H9 (cell line): ENCODE results near the gene IL1B. TPM values are rescaled to one million over a fixed set of nuclear protein-coding genes. Genes with fewer than 3 reads are reported as not detected.

Experiments
- DNase-seq: peaks from one replicate; pipeline ENCODE4 v3.0.0-alpha.2; 2017
- H2AFZ ChIP-seq: one replicate; pipeline ENCODE4 v1.6.1; 2013; ENCODE audit warnings: mild to moderate bottlenecking, low read length, control low read depth, moderate library complexity
- H2AK5ac ChIP-seq: 2 replicates; pipeline ENCODE4 v1.6.1; 2013; ENCODE audit warnings: low read length, control low read depth, mixed read lengths; ENCODE audit not compliant: insufficient read length
- H2BK120ac ChIP-seq: one replicate; pipeline ENCODE4 v1.6.1; 2013; ENCODE audit warnings: low read depth, mild to moderate bottlenecking, low read length, control low read depth, inconsistent platforms; ENCODE audit not compliant: poor library complexity, severe bottlenecking
- H2BK12ac ChIP-seq: 2 replicates; pipeline ENCODE4 v1.6.1; 2013; ENCODE audit warnings: low read length, control low read depth, mixed read lengths, low read depth; ENCODE audit not compliant: insufficient read length
- H2BK15ac ChIP-seq: 2 replicates; pipeline ENCODE4 v1.6.1; 2013; ENCODE audit warnings: low read depth, low read length, control low read depth
- H2BK20ac ChIP-seq: one replicate; pipeline ENCODE4 v1.6.1; 2013; ENCODE audit warnings: low read depth, mild to moderate bottlenecking, low read length, control low read depth, inconsistent platforms; ENCODE audit not compliant: poor library complexity, severe bottlenecking
- H2BK5ac ChIP-seq: 2 replicates; pipeline ENCODE4 v1.6.1; 2013; ENCODE audit warnings: low read length, control low read depth, mixed read lengths; ENCODE audit not compliant: insufficient read length
- H3K14ac ChIP-seq: 2 replicates; pipeline ENCODE4 v1.6.1; 2013; ENCODE audit warnings: low read length, control low read depth; ENCODE audit not compliant: insufficient read depth
- H3K18ac ChIP-seq: 2 replicates; pipeline ENCODE4 v1.6.1; 2013; ENCODE audit warnings: low read depth, mild to moderate bottlenecking, mixed read lengths, low read length, control low read depth; ENCODE audit not compliant: insufficient read length
- H3K23ac ChIP-seq: 2 replicates; pipeline ENCODE4 v1.6.1; 2013; ENCODE audit warnings: low read length, control low read depth, mixed read lengths, low read depth; ENCODE audit not compliant: insufficient read length
- H3K23me2 ChIP-seq: 2 replicates; pipeline ENCODE4 v1.6.1; 2013; ENCODE audit warnings: low read depth, mild to moderate bottlenecking, mixed read lengths, low read length, control low read depth; ENCODE audit not compliant: insufficient read length, poor library complexity, severe bottlenecking
- H3K27ac ChIP-seq: 2 replicates; pipeline ENCODE4 v1.5.1; 2013; ENCODE audit warnings: low read length, control low read depth, mixed read lengths, low read depth; ENCODE audit not compliant: insufficient read length
- H3K27me3 ChIP-seq: 2 replicates; pipeline ENCODE4 v1.6.1; 2013; ENCODE audit warnings: low read length, control low read depth, inconsistent platforms; ENCODE audit not compliant: insufficient read depth
- H3K4ac ChIP-seq: 2 replicates; pipeline ENCODE4 v1.6.1; 2013; ENCODE audit warnings: low read depth, mild to moderate bottlenecking, control low read depth, inconsistent platforms, low read length, moderate library complexity
- H3K4me1 ChIP-seq: 2 replicates; pipeline ENCODE4 v1.6.1; 2013; ENCODE audit warnings: low read length, control low read depth, inconsistent platforms; ENCODE audit not compliant: insufficient read depth
- H3K4me2 ChIP-seq: 2 replicates; pipeline ENCODE4 v1.6.1; 2013; ENCODE audit warnings: low read length, control low read depth, mixed read lengths; ENCODE audit not compliant: insufficient read length, insufficient read depth
- H3K56ac ChIP-seq: 2 replicates; pipeline ENCODE4 v1.6.1; 2013; ENCODE audit warnings: low read depth, mild to moderate bottlenecking, mixed read lengths, low read length, control low read depth; ENCODE audit not compliant: insufficient read length
- H3K79me1 ChIP-seq: 2 replicates; pipeline ENCODE4 v1.6.1; 2013; ENCODE audit warnings: low read depth, mild to moderate bottlenecking, moderate library complexity, low read length, control low read depth, inconsistent platforms; ENCODE audit not compliant: insufficient read depth, poor library complexity, severe bottlenecking
- H3K79me2 ChIP-seq: 2 replicates; pipeline ENCODE4 v1.6.1; 2013; ENCODE audit warnings: low read length, control low read depth, inconsistent platforms; ENCODE audit not compliant: insufficient read depth
- H3K9ac ChIP-seq: 2 replicates; pipeline ENCODE4 v1.6.1; 2013; ENCODE audit warnings: low read length, control low read depth, mixed read lengths; ENCODE audit not compliant: insufficient read length; ENCODE audit errors: extremely low read depth
- H3K9me3 ChIP-seq: one replicate; pipeline ENCODE4 v1.6.1; 2013; ENCODE audit warnings: low read depth, low read length, inconsistent platforms; ENCODE audit not compliant: control insufficient read depth
- H3T11ph ChIP-seq: one replicate; pipeline ENCODE4 v1.6.1; 2013; ENCODE audit warnings: mild to moderate bottlenecking, low read length, control low read depth, inconsistent platforms
- H4K20me1 ChIP-seq: one replicate; pipeline ENCODE4 v1.6.1; 2013; ENCODE audit not compliant: control insufficient read depth, insufficient read length, insufficient read depth
- H4K5ac ChIP-seq: 2 replicates; pipeline ENCODE4 v1.6.1; 2013; ENCODE audit warnings: low read depth, mild to moderate bottlenecking, mixed read lengths, low read length, control low read depth; ENCODE audit not compliant: insufficient read length
- H4K8ac ChIP-seq: replicated peaks from 2 replicates; pipeline ENCODE4 v1.6.1; 2013; ENCODE audit warnings: low read length, control low read depth, mixed read lengths, low read depth; ENCODE audit not compliant: insufficient read length
- H4K91ac ChIP-seq: 2 replicates; pipeline ENCODE4 v1.6.1; 2013; ENCODE audit warnings: low read depth, mild to moderate bottlenecking, moderate library complexity, mixed read lengths, low read length, control low read depth; ENCODE audit not compliant: insufficient read length
- H3K27ac Mint-ChIP-seq, 3 experiments: 2 replicates in 2 of 3; 3 replicates in 1 of 3; pipeline ENCODE4 v1.8.0; 2020 to 2021; ENCODE audit warnings: mixed read lengths in 3 of 3, mild to moderate bottlenecking in 1 of 3, moderate library complexity in 1 of 3
- H3K27me3 Mint-ChIP-seq: 2 replicates; pipeline ENCODE4 v1.8.0; 2021; ENCODE audit warnings: low read depth, mild to moderate bottlenecking, moderate library complexity, mixed read lengths
- H3K36me3 Mint-ChIP-seq, 3 experiments: 2 replicates in 2 of 3; 3 replicates in 1 of 3; pipeline ENCODE4 v1.8.0; 2020 to 2021; ENCODE audit warnings: low read depth in 3 of 3, mixed read lengths in 3 of 3; ENCODE audit not compliant: insufficient read depth in 1 of 3
- H3K4me1 Mint-ChIP-seq, 2 experiments: 2 replicates each; pipeline ENCODE4 v1.8.0; 2020; ENCODE audit warnings: mixed read lengths in 2 of 2
- H3K4me3 Mint-ChIP-seq, 2 experiments: 2 replicates in 1 of 2; 3 replicates in 1 of 2; pipeline ENCODE4 v1.8.0; 2020 to 2021; ENCODE audit warnings: mild to moderate bottlenecking in 2 of 2, mixed read lengths in 2 of 2, moderate library complexity in 1 of 2
- H3K9me3 Mint-ChIP-seq, 2 experiments: 2 replicates in 1 of 2; 3 replicates in 1 of 2; pipeline ENCODE4 v1.8.0; 2020; ENCODE audit warnings: mild to moderate bottlenecking in 2 of 2, mixed read lengths in 2 of 2, moderate library complexity in 1 of 2
- WGBS: extraction: QIAGEN DNeasy Blood & Tissue Kit; methylation state at CpG from one replicate; pipeline ENCODE4 v1.1.7; 2013; ENCODE audit warnings: missing lambda C conversion rate, low lambda C conversion rate, mixed read lengths; ENCODE audit not compliant: insufficient read length; ENCODE audit errors: extremely low coverage; 5-methylcytosine and 5-hydroxymethylcytosine counted together
- total RNA-seq: library from RNA; stranded (reverse); gene quantifications from 2 replicates; pipeline ENCODE4 v1.2.1, GENCODE V29; 2021
- TF ChIP-seq, protein P1 (sequence below): fragments of 200-600 bp; sonication (generic); conservative IDR thresholded peaks from 3 replicates; pipeline ENCODE4 v1.8.0; 2021; ENCODE audit warnings: antibody characterized with exemption, mild to moderate bottlenecking

IL1B gene
- total RNA-seq, 1 experiment from 2014 or later, result not detected

DNA sequence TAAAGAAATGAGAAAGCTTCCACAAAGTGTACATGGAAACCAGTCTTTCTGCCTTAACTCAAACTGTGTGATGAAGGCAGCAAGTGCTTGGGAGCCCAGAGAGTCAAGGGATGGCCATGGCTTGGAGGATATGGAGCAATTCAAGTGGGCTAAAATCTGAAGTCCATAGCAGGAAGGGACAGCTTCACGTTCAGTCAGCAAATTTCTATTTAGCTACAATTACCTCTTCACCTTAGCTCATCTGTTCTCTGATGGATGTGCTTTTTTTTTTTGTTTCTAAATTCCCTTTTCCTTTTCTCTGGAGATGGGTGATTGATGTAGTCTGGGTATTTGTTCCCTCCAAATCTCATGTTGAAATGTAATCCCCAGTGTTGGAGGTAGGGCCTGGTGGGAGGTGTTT, 47.4 kb downstream of the IL1B start:
- no peaks in the 10 kb centered on the region for H3K23me2 ChIP-seq
- no peak overlapping the region for H3K4ac ChIP-seq
- Mint-ChIP-seq H3K4me1 (peaks cover 42 to 60% of the 10 kb centered on the region in 2 experiments), H3K9me3 (peaks cover 3 to 4% of the 10 kb centered on the region in 2 experiments; a peak in 4 of 5 replicates), H3K4me3 (no peak overlapping the region), H3K27ac (no peak overlapping the region), H3K27me3 (no peaks in the 10 kb centered on the region), H3K36me3 (peaks cover 1 to 5% (median 3%) of the 10 kb centered on the region in 3 experiments; a peak in 4 of 7 replicates)
- no peak for DNase-seq
- no peak overlapping the region for H4K5ac ChIP-seq
- no peak overlapping the region for H2BK120ac ChIP-seq
- no peak overlapping the region for H3K9ac ChIP-seq
- H3T11ph ChIP-seq, result no peak overlapping the region
- H3K4me2 ChIP-seq, result no peak overlapping the region
- no CpG with 5 or more reads among the region's 1 CpG for WGBS
- no peaks in the 10 kb centered on the region for H4K20me1 ChIP-seq
- no peak overlapping the region for H2BK20ac ChIP-seq
- H3K14ac ChIP-seq, result no peak overlapping the region
- H2BK5ac ChIP-seq, result no peak overlapping the region
- H3K79me1 ChIP-seq, result no peaks in the 10 kb centered on the region
- no peaks in the 10 kb centered on the region for H3K27me3 ChIP-seq
- H3K27ac ChIP-seq, result no peak overlapping the region
- H3K79me2 ChIP-seq, result no peaks in the 10 kb centered on the region
- no peak overlapping the region for H4K91ac ChIP-seq
- no peak overlapping the region for H3K18ac ChIP-seq
- peaks cover 7% of the 10 kb centered on the region for H3K4me1 ChIP-seq
- H3K23ac ChIP-seq, result no peak overlapping the region
- H4K8ac ChIP-seq, result no peak overlapping the region
- no peaks in the 10 kb centered on the region for H3K9me3 ChIP-seq
- H3K56ac ChIP-seq, result no peak overlapping the region
- H2BK15ac ChIP-seq, result no peak overlapping the region
- no peak overlapping the region for H2BK12ac ChIP-seq
- no peak overlapping the region for H2AK5ac ChIP-seq
- TF ChIP-seq, protein P1, sequence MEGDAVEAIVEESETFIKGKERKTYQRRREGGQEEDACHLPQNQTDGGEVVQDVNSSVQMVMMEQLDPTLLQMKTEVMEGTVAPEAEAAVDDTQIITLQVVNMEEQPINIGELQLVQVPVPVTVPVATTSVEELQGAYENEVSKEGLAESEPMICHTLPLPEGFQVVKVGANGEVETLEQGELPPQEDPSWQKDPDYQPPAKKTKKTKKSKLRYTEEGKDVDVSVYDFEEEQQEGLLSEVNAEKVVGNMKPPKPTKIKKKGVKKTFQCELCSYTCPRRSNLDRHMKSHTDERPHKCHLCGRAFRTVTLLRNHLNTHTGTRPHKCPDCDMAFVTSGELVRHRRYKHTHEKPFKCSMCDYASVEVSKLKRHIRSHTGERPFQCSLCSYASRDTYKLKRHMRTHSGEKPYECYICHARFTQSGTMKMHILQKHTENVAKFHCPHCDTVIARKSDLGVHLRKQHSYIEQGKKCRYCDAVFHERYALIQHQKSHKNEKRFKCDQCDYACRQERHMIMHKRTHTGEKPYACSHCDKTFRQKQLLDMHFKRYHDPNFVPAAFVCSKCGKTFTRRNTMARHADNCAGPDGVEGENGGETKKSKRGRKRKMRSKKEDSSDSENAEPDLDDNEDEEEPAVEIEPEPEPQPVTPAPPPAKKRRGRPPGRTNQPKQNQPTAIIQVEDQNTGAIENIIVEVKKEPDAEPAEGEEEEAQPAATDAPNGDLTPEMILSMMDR, result no peak
- H2AFZ ChIP-seq, result no peak overlapping the region
